Hematopoietic multipotent progenitor cell treated with erythropoietin and hydrocortisone succinate and interleukin-3 and kit ligand, for 8 days (in vitro differentiated cells): ENCODE results near the gene OGN.
"Not testable (repeated sequence)": the region's sequence is repeated elsewhere in the genome, so short reads cannot be mapped to it uniquely, and the experiment has no call there.

ENCODE experiments used
- DNase-seq: peaks from one replicate; pipeline ENCODE4 v3.0.0-alpha.2; 2015

The OGN gene, protein sequence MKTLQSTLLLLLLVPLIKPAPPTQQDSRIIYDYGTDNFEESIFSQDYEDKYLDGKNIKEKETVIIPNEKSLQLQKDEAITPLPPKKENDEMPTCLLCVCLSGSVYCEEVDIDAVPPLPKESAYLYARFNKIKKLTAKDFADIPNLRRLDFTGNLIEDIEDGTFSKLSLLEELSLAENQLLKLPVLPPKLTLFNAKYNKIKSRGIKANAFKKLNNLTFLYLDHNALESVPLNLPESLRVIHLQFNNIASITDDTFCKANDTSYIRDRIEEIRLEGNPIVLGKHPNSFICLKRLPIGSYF

GRCh38 chr9:92404042-92404836 lies at the start of gene OGN:
Gene OGN, minus strand, starts transcription at chr9:92404578. Its CDS starts 1,171 bp downstream, at chr9:92403407.
- DNase-seq: no peak

DNA sequence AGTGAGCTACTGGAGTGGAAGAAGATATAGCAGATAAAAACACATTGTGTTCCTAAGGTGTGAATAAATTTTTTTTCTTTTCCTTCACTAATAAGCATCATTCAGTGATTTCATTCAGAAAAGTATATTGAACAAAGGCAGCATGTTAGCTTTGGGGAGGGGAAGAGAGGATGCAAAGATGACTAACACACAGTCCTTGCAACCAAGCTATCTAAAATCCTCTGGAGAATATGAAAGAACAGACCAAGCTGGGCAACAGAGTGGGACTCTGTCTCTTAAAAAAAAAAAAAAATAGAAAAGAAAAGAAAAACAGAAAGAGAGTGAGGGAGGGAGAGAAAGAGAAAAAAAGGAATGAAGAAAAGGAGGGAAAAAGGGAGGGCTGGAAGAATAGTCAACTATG lies 42.2 kb upstream of the OGN start:
- no peak for DNase-seq

GRCh38 chr9:92444841-92445240 lies 40.5 kb upstream of the OGN start:
- no peak for DNase-seq

GRCh38 chr9:92440751-92441046 lies 36.3 kb upstream of the OGN start:
- no peak for DNase-seq

DNA sequence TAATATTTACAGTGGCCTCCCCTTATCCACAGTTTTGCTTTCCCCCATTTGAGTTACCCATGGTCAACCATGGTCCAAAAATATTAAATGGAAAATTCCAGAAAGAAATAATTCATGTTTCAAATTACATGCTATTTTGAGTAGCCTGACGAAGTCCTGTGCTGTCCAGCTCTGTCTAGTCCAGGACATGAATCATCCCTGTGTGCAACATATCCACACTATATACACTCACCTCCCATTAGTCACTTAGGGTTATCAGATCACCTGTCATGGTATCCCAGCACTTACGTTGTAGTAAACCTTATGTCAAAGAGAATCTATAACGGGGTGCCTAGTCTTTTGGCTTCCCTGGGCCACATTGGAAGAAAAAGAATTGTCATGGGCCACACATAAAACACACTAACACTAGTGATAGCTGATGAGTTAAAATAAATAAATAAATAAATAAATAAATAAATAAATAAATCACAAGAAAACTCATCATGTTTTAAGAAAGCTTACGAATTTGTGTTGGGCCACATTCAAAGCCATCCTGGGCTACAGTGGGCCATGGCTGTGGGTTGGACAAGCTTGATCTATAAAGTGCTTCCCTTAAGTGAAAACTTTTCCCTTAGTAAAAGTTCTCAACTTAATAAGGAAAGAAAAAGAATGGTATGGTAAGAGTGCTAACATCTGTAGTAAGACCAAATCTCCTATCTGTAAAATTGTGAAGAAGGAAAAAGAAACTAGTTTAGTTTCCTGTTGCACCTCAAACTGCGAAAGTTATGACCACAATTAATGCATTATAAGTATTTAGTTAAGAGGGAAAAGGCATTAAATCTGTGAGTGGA lies 35.8 kb upstream of the OGN start:
- no peak for DNase-seq

GRCh38 chr9:92438900-92439526 lies 34.6 kb upstream of the OGN start:
- DNase-seq: peak; percentile 38

- DNase-seq: no peak
Measured at GRCh38 chr9:92435263-92435662, 30.9 kb upstream of the OGN start.

GRCh38 chr9:92432972-92433548 lies 28.7 kb upstream of the OGN start:
- DNase-seq: no peak

GRCh38 chr9:92432350-92432749 lies 28.0 kb upstream of the OGN start:
- no peak for DNase-seq

GRCh38 chr9:92429836-92430235 lies 25.5 kb upstream of the OGN start:
- DNase-seq: no peak

- DNase-seq: no peak
Measured at GRCh38 chr9:92426501-92427145, 22.2 kb upstream of the OGN start.

- DNase-seq: no peak
Measured at GRCh38 chr9:92425474-92425873, 21.1 kb upstream of the OGN start.

DNA sequence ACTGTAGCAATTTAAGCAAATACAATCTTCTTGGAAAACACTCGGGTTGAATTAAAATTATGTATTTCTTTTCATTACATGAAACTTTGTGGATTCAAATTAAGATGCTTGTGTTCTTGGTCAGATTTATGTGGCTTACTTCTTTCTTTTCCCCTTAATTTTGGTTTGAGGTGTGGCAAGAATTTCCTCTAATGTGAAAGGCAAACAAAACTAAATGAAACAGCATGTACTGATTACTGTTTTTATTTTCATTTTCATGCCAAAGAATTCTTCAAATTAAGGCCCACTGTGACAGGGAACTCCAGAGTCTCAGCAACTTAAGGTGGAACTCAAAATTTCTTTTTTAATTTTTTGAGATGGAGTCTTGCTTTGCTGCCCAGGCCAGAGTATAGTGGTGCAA lies 20.0 kb upstream of the OGN start, which contains the start of gene OMD:
Gene OMD, minus strand, starts transcription at position 132 of the 400 bp plus-strand sequence. CDS start 6,913 bp downstream, outside the sequence.
- no peak for DNase-seq

DNA sequence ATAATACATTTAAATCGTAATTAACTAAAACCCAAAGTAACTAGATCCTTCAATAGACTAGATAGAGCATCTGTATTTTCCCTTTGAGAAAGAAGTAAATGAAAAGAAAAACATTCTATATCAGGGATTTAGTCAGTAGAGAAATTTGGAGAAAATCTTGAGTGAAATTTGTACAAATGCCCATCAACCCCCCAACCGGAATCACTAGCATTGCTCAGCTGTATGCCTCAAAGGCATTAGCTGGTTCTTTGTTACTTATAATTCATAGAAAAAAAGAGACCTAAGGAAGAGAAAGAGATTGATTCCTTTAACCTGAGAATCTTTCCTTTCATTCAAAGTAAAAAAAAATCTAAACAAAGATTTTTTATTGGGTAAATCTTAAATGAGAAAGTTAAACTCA lies 19.2 kb upstream of the OGN start:
- no peak for DNase-seq

- no peak for DNase-seq
Measured at GRCh38 chr9:92422611-92423338, 18.4 kb upstream of the OGN start.

- no peak for DNase-seq
Measured at GRCh38 chr9:92414566-92414965, 10.2 kb upstream of the OGN start.

GRCh38 chr9:92411157-92411556 lies 6.8 kb upstream of the OGN start:
- not testable (repeated sequence) for DNase-seq

DNA sequence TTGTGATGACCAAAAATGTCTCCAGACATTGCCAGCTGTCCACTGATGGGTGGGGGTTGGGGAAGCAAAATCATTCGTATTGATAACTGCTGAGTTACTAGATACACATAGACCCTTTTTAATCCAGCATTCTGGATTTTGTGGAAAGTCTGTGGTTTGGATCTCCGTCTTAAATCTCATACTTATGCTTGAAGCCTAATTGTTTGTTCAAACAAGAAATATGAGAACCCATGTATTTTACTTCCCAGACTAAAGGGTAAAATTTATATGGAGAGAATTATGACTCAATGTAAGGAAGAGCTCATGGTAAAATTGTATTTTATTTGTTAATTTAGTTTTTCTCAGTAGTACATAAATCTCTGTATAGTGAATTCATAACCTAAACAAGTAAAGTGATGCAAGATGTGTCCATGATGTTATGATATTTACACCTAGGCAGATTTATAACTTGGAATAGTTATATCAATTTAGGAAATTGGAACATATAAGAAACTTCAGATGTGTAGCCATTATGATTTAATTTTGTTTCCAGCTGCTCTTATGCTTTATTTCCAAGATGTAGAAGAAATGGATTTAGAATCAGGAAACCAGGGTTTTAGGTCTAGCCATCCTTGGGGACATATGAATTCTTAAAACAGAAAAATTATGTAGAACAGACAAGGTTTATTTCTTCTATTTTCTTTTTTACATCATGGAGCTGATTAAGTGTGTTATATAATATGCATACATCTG lies 4.5 kb upstream of the OGN start:
- no peak for DNase-seq

GRCh38 chr9:92407818-92408217 lies 3.4 kb upstream of the OGN start:
- no peak for DNase-seq

- peak; percentile 33 for DNase-seq
Measured at GRCh38 chr9:92406477-92406876, 2.1 kb upstream of the OGN start.

- no peak for DNase-seq
Measured at GRCh38 chr9:92405818-92406217, 1.4 kb upstream of the OGN start.
